Thoracic aorta (tissue), 2 donors: Measurements from ENCODE around the gene ABCC8. TPM values are rescaled to one million over a fixed set of nuclear protein-coding genes. Genes with fewer than 3 reads are reported as not detected.

Experiments used
- ATAC-seq: fragments of 150-250 bp; one replicate; pipeline ENCODE4 v1.8.0; 2017; ENCODE audit warnings: low read depth; ENCODE audit not compliant: insufficient number of reproducible peaks, low FRiP score
- DNase-seq: peaks from one replicate; pipeline ENCODE4 v3.0.0-alpha.2; 2020; ENCODE audit warnings: low spot score
- H3K27ac ChIP-seq, 2 donors: fragments of 200-600 bp; sonication (generic); 1 replicate in 1 of 2; 2 replicates in 1 of 2; pipeline ENCODE4 v1.5.1; 2016; ENCODE audit warnings: mild to moderate bottlenecking in 2 of 2, moderate library complexity in 2 of 2
- H3K27me3 ChIP-seq: fragments of 200-600 bp; sonication (generic); replicated peaks from 2 replicates; pipeline ENCODE4 v1.6.0; 2016; ENCODE audit warnings: mild to moderate bottlenecking; ENCODE audit not compliant: insufficient read depth
- H3K36me3 ChIP-seq: fragments of 200-600 bp; sonication (generic); one replicate; pipeline ENCODE4 v1.5.1; 2016
- H3K4me1 ChIP-seq, 2 donors: fragments of 200-600 bp; sonication (generic); 1 replicate in 1 of 2; 2 replicates in 1 of 2; pipeline versions ENCODE4 v1.5.1 to v1.6.0; 2016; ENCODE audit warnings: low read depth in 2 of 2, mild to moderate bottlenecking in 1 of 2; ENCODE audit not compliant: control insufficient read depth in 1 of 2
- H3K4me3 ChIP-seq: fragments of 200-600 bp; sonication (generic); 2 replicates; pipeline ENCODE4 v1.5.1; 2016; ENCODE audit warnings: mild to moderate bottlenecking
- H3K9me3 ChIP-seq: fragments of 200-600 bp; sonication (generic); 2 replicates; pipeline ENCODE4 v1.5.1; 2016
- total RNA-seq, 2 donors: library from RNA; depleted of rRNA; stranded (reverse); fragments of >200 nt; gene quantifications; one replicate each; pipeline versions ENCODE4 v1.1.0 to v1.2.3, GENCODE V29; 2016
- TF ChIP-seq, protein P1 (sequence below): fragments of 200-600 bp; sonication (generic); IDR thresholded peaks from one replicate; pipeline ENCODE4 v1.5.1; 2019; ENCODE audit warnings: antibody characterized with exemption

The ABCC8 gene
- total RNA-seq, 2 donors from 2014 or later: 0.42 to 13.9 TPM

GRCh38 chr11:17351172-17351509, 125.5 kb downstream of the ABCC8 start:
- Histone ChIP-seq H3K27me3 (no peaks in the 10 kb centered on the region), H3K36me3 (no peaks in the 10 kb centered on the region), H3K9me3 (no peaks in the 10 kb centered on the region), H3K27ac (peak overlapping the region; percentile 30 to 46), H3K4me3 (peak overlapping the region; percentile 83), H3K4me1 (no peaks in the 10 kb centered on the region)
- ATAC-seq (no peak), DNase-seq (no peak)
- TF ChIP-seq, protein P1, sequence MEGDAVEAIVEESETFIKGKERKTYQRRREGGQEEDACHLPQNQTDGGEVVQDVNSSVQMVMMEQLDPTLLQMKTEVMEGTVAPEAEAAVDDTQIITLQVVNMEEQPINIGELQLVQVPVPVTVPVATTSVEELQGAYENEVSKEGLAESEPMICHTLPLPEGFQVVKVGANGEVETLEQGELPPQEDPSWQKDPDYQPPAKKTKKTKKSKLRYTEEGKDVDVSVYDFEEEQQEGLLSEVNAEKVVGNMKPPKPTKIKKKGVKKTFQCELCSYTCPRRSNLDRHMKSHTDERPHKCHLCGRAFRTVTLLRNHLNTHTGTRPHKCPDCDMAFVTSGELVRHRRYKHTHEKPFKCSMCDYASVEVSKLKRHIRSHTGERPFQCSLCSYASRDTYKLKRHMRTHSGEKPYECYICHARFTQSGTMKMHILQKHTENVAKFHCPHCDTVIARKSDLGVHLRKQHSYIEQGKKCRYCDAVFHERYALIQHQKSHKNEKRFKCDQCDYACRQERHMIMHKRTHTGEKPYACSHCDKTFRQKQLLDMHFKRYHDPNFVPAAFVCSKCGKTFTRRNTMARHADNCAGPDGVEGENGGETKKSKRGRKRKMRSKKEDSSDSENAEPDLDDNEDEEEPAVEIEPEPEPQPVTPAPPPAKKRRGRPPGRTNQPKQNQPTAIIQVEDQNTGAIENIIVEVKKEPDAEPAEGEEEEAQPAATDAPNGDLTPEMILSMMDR: no peak

- Histone ChIP-seq H3K27ac (no peak overlapping the region), H3K36me3 (no peaks in the 10 kb centered on the region), H3K4me3 (peak overlapping the region; percentile 83), H3K27me3 (no peaks in the 10 kb centered on the region), H3K9me3 (no peaks in the 10 kb centered on the region), H3K4me1 (no peaks in the 10 kb centered on the region)
- TF ChIP-seq, protein P1: no peak
- DNase-seq (no peak), ATAC-seq (no peak)
These were observed 126.0 kb downstream of the ABCC8 start for GRCh38 chr11:17350455-17351171.

GRCh38 chr11:17347676-17348075, 129.0 kb downstream of the ABCC8 start:
- TF ChIP-seq, protein P1: no peak
- Histone ChIP-seq H3K27me3 (no peaks in the 10 kb centered on the region), H3K4me3 (no peak overlapping the region), H3K4me1 (no peaks in the 10 kb centered on the region), H3K27ac (no peak overlapping the region), H3K9me3 (no peaks in the 10 kb centered on the region), H3K36me3 (no peaks in the 10 kb centered on the region)
- ATAC-seq (no peak), DNase-seq (no peak)

DNA sequence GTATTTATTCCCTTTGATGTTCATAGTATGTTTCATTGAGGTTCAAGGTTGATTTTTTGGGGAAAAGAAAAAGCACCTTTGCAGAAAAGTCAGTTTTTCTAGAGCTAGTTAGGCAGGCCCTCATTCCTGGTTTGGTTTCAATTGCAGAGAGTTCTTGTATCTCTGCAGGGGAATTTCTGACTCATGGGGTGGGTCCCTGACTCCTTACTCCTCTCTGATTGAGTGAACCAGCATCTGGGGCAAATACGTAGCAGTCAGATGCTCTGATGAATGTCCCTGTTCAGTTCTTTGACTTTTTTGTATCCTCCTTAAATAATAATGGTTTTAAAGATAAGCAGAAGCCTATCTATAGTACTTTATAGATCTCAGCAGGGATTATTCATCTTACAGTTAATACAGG, 132.7 kb downstream of the ABCC8 start:
- ATAC-seq (no peak), DNase-seq (no peak)
- no peaks in the 10 kb centered on the region for H3K9me3 ChIP-seq
- no peaks in the 10 kb centered on the region for H3K27me3 ChIP-seq
- H3K27ac ChIP-seq: no peak overlapping the region
- H3K4me3 ChIP-seq: no peak overlapping the region
- TF ChIP-seq, protein P1: no peak
- no peaks in the 10 kb centered on the region for H3K36me3 ChIP-seq
- H3K4me1 ChIP-seq: no peaks in the 10 kb centered on the region

DNA sequence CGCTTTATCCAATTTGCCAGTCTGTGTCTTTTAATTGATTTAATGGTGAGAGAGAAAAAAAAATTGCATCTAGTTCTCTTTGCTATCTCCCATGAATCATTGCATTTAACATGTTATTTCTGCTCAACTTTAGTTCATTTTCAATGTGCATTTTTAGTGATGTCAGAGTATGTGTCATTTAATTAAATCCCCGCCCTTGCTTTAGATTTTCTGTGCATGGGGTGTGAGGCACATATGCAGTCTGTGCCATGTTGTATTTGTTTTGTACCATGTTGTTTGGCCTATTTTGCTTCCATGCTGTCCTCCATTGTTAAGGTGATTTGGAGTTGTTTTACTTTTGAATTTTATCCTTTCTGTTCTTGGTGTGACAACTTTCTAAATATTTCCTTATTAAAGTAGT, 133.4 kb downstream of the ABCC8 start:
- Histone ChIP-seq H3K27me3 (no peaks in the 10 kb centered on the region), H3K4me3 (no peak overlapping the region), H3K36me3 (no peaks in the 10 kb centered on the region), H3K9me3 (no peaks in the 10 kb centered on the region), H3K27ac (no peak overlapping the region), H3K4me1 (no peaks in the 10 kb centered on the region)
- DNase-seq: no peak
- ATAC-seq: no peak
- TF ChIP-seq, protein P1: no peak

Other genes starting within 250 kb of the ABCC8 start
- gene NUCB2, start 200.1 kb downstream of the ABCC8 start, total RNA-seq: 10 to 100 TPM; 48.9 to 93.8 TPM
- 1 to 10 TPM; 4.2 to 9.7 TPM for gene NCR3LG1, start 125.0 kb downstream of the ABCC8 start, total RNA-seq
- 1 to 10 TPM; 2.5 to 2.7 TPM for gene KCNJ11, start 88.2 kb downstream of the ABCC8 start, total RNA-seq
- gene USH1C, start 67.6 kb upstream of the ABCC8 start, total RNA-seq: under 1 TPM in 1 of 2 donors, not detected in 1; 0.68 TPM
- gene OTOG, start 70.4 kb upstream of the ABCC8 start, total RNA-seq: not detected
- not detected for gene MYOD1, start 242.7 kb upstream of the ABCC8 start, total RNA-seq